AG04449 (cell line): Measurements from ENCODE around the gene IL4I1.

ENCODE experiments used
- CTCF ChIA-PET: fragments of 350-600 bp; formaldehyde crosslinking; extraction: SDS; loops from one replicate; lab custom pipeline; 2021; ENCODE audit warnings: antibody characterized with exemption; lab: Yijun Ruan, JAX
- POLR2A ChIA-PET: fragments of 400-600, 350-600 bp; formaldehyde crosslinking; extraction: SDS; loops from one replicate; lab custom pipeline; 2020; ENCODE audit warnings: antibody characterized with exemption, inconsistent platforms; lab: Yijun Ruan, JAX
- DNase-seq: peaks from one replicate; pipeline ENCODE4 v3.0.0-alpha.2; 2010; ENCODE audit warnings: low read depth, low spot score
- H3K4me3 ChIP-seq: 2 replicates; pipeline ENCODE4 v1.5.1; 2011; ENCODE audit warnings: low read depth, mild to moderate bottlenecking, control low read depth, low read length
- CTCF ChIP-seq: IDR thresholded peaks from one replicate; pipeline ENCODE4 v1.5.1; 2011; ENCODE audit warnings: mild to moderate bottlenecking, moderate library complexity, low read length, control low read depth, inconsistent platforms; ENCODE audit not compliant: insufficient read depth; ENCODE audit errors: missing control alignments

Gene IL4I1

GRCh38 chr19:49920624-49921363 lies 24.1 kb upstream of the IL4I1 start:
- ChIA-PET POLR2A (no interaction called here), CTCF (interaction anchor here (1.5 kb wide), 1 partner anchor 30 kb away, joined by 3 read pairs; no protein-coding TSS in a partner anchor)
- no peak overlapping the region for H3K4me3 ChIP-seq
- TF ChIP-seq CTCF: no peak
- DNase-seq: no peak

- TF ChIP-seq CTCF: no peak
- CTCF ChIA-PET: interaction anchor here (1.5 to 2.0 kb wide), 2 partner anchors 9 to 11 kb away, joined by 3 to 9 read pairs; partner anchors contain the start of genes ATF5 and NUP62
- POLR2A ChIA-PET: no interaction called here
- no peak for DNase-seq
- H3K4me3 ChIP-seq: no peak overlapping the region
These were observed 21.4 kb upstream of the IL4I1 start for GRCh38 chr19:49918089-49918488.

- POLR2A ChIA-PET: no interaction called here
- no peak for TF ChIP-seq CTCF
- no peak overlapping the region for H3K4me3 ChIP-seq
- CTCF ChIA-PET: interaction anchor here (1.5 to 2.0 kb wide), 2 partner anchors 10 to 12 kb away, joined by 3 to 9 read pairs; partner anchors contain the start of genes ATF5 and NUP62
- no peak for DNase-seq
These were observed 20.4 kb upstream of the IL4I1 start for GRCh38 chr19:49916839-49917733.

GRCh38 chr19:49915271-49915670 lies 18.6 kb upstream of the IL4I1 start:
- DNase-seq: no peak
- ChIA-PET POLR2A (no interaction called here), CTCF (interaction anchor here (1.0 kb wide), 1 partner anchor 12 kb away, joined by 3 read pairs; no protein-coding TSS in a partner anchor)
- no peak for TF ChIP-seq CTCF
- H3K4me3 ChIP-seq: no peak overlapping the region

GRCh38 chr19:49913720-49914119 lies 17.0 kb upstream of the IL4I1 start:
- H3K4me3 ChIP-seq: no peak overlapping the region
- POLR2A ChIA-PET: no interaction called here
- DNase-seq: no peak
- CTCF ChIA-PET: no interaction called here
- no peak for TF ChIP-seq CTCF
